NCI-H82 treated with DMSO at 0.1 percent for 48 hours (cell line): ENCODE data around the gene KHNYN.
A peak's percentile ranks its signal among the peaks of the same experiment; 100 is the strongest.
"Not testable (repeated sequence)": the region's sequence is repeated elsewhere in the genome, so short reads cannot be mapped to it uniquely, and the experiment has no call there.

ENCODE experiments used
- DNase-seq: peaks from one replicate; lab custom pipeline; 2025; ENCODE audit not compliant: unreplicated experiment; lab: John Stamatoyannopoulos, UW

The KHNYN gene

DNA sequence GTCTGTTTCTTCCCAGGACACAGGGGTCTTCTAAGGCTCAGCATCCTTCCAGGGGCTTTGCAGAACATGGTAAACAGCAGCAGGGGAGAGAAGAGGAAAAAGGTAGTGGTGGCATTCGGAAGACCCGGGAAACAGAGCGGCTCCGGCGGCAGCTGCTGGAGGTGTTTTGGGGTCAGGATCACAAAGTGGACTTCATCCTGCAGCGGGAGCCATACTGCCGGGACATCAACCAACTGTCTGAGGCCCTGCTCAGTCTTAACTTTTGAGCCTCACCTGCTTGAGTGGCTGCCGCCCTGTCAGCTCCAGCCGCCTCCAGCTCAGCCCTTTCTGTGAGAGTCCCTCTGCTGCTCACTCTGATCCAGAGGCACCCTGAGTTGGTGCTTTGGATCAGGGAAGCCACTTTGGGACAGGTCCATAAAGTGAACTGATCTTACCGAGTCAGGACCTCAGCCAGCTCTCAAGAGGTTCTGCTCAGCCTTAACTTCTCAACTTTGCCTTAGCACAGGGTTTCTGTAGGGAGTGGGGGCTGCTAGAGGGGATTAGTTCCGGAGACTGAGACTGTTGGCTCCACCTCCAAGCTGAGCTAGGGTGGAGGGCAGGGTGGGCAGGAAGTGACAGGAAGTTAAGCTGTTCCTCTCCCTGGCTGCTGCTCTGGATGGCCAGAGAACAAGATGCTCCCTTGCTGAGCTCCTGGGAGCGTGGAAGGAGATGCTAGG is 7.4 kb downstream of the KHNYN start:
- peak; percentile 43 for DNase-seq

GRCh38 chr14:24437736-24438067 is 7.9 kb downstream of the KHNYN start:
- DNase-seq = no peak

- DNase-seq = no peak
These were observed 8.7 kb downstream of the KHNYN start for GRCh38 chr14:24438223-24439097.

GRCh38 chr14:24439257-24439656 is 9.5 kb downstream of the KHNYN start:
- no peak for DNase-seq

GRCh38 chr14:24439830-24440605 is 10.3 kb downstream of the KHNYN start:
- DNase-seq = no peak

DNA sequence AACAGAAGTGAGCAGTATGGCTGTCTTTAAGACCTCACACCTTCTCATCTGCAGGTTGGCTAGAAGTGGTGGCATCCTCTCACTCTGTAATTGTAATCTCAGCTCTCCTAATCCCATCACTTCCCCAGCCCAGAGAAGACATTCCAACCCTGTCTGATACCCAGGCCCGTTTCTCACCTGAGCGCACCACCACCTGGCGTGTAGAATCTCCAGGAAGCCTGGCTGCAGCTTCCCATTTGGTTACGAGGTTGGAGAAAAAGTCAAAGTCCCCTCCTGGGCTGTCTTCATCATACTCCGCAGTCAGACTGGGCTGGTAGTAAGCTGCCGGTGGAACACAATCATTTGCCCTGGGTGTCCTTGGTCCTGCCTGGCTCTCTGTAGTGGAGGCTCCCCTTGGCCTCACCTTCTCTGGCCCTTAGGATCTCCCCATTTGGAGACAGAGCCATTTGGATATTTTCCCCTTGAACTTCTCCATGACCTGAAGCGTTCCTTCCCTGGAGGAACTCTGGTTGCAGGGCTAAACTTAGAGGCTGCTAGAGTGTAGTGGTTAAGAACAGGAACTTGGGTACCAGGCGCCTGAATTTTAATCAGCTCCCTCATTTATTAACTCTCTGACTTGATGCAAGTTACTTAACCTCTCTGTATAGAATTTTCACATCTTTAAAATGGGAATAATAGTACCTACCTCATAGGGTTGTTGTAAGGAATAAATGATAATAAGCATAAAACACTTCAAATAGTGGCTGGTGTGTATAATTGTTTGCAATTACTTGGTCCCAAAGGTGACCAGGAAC is 11.0 kb downstream of the KHNYN start:
- DNase-seq = no peak

DNA sequence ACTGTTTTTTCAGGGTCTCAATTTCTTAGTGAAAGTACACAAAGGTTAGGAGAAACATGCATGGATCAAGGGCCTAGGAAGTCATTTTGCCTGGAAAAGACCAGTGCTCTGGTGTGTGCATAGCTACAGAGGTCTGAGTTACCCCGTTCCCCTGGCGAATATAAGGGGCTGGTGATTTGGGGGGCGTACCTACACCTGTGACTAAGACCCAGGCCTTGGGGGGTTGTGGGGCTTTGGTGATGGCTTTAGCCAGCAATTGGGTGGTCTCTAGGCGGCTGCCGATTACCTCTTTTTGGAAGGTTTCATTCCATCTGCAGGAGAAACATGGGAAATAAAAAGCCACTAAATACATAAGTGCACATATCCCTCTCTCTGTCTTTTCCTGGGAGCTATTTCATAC is 11.7 kb downstream of the KHNYN start:
- DNase-seq = no peak

GRCh38 chr14:24441904-24442239 is 12.1 kb downstream of the KHNYN start:
- peak; percentile 50 for DNase-seq

DNA sequence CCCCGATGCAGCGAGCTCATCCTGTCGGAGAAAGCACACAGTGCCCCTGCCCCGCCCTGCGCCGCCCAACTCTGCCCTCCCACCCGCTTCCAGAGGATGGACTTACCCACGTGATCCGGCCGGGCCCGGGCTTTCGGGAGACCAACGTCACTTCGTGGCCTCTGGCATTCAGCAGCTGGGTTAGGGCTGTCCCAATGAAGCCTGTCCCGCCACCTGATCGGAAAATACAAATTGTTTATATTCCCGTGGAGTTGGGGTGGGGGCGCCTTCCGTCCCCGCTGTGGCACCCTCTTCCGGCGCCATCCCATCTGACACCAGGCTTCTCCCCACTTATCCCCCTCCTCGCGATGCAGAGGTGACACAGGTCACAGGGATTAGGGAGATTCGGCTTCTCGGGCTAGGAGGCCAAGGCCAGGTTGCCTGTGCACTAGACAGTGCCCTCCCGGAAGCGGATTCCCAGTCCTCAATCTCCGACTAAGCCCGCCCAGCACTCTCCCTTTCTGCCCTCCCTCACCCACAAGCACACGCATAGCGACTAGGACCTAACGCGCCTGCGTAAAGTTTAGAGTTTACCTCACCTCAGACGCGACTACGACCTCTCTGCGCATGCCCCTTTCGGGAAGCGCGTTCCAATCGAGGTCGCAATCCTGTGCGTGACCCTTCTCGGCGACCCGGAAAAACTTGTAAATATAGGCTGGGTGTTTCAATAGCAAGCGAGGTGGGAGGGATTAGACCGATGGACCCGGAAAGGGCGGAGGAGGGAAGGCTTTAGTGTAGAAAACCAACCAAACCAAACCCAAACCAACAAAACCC is 12.7 kb downstream of the KHNYN start, which contains the start of gene SDR39U1:
TSS of gene SDR39U1 (minus strand) at position 537 of the 813 bp plus-strand sequence. CDS start at position 530, 7 bp downstream.
- peak; percentile 97 for DNase-seq

- no peak for DNase-seq
These were observed 13.4 kb downstream of the KHNYN start for GRCh38 chr14:24443053-24443665.

DNA sequence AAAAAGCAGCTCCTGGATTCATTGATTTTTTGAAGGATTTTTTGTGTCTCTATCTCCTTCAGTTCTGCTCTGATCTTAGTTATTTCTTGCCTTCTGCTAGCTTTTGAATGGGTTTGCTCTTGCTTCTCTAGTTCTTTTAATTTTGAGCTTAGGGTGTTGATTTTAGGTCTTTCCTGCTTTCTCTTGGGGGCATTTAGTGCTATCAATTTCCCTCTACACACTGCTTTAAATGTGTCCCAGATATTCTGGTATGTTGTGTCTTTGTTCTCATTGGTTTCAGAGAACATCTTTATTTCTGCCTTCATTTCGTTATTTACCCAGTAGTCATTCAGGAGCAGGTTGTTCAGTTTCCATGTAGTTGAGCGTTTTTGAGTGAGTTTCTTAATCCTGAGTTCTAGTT is 21.1 kb downstream of the KHNYN start:
- DNase-seq = not testable (repeated sequence)

GRCh38 chr14:24456980-24457379 is 27.2 kb downstream of the KHNYN start:
- no peak for DNase-seq

GRCh38 chr14:24458736-24459135 is 29.0 kb downstream of the KHNYN start:
- DNase-seq = no peak

- DNase-seq = no peak
These were observed 29.6 kb downstream of the KHNYN start for GRCh38 chr14:24459331-24459730.

- no peak for DNase-seq
These were observed 31.6 kb downstream of the KHNYN start for GRCh38 chr14:24461336-24461735.

DNA sequence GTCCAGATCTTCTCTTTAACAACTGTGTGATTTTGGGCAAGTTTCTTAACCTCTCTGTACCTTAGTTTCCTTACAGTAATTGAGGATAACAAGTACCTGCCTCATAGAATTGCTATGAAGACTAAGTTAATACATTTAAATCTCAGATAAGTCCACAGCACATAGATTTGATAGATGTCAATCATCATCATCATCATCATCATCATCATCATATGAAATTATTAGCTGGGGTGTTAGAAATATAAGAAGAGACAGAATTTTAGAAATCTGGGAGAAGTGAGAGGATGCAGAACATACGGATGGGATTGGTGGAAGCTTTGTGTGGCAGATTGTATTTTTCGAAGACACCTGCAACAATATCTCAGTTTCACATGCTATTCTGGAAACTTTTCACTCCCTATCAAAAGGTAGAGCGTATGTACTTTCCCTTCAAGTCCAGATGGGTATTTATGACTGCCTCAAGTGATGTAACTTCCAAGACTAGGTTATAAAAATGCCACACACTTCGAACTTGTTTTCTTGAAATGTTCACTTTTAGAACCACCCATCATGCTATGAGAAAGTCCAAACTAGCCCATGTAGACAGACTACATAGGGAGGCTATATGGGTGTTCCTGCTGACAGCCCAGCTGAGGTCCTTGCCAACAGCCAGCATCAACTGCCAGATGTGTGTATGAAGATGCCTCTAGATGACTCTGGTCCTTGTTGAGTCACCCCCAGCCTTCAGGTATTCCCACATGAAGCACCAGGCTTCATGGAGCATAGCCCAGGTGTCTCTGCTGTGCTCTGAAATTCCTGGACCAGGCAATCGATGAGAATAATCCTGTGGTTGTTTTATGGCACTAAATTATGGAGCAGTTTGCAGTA is 33.5 kb downstream of the KHNYN start:
- no peak for DNase-seq

DNA sequence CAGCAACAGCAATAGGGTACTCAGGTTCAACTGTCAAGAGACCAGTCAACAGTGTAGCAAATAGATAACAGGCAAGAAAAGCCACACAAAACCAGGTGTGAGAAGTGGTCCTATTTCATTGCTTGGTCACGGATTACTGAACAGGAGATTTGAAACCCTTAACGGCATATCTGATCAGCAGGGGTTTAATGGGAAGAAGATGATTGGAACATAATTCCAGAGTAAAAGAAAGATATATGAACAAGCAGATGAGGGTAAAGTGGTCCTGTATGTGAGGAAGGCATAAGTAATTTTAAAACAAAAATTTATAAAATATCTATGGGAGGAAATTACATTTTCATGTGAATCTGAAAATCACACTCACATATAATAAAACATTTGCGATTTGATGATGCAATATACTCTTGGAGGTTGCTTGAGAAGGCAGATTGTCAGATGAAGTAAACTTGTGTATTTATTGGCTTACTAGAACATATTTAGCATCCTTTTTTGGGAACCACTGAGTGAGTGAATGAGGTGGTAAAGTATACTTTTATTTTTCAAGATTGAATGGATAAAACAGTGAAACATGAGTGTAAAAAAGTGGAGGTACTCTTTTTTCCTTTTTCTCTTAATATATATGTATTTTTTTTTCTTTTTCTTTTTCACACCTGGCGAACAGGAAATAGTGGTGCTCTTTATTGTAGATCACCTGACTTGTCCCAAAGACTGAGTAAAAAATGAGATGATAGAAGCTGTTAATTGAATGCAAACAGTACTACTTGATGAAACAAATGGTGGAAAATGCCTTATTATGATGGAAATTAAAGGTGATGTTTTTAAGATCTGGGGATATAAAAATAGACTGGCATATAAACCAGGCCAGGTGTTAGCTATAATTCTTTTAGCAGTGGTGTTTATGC is 34.4 kb downstream of the KHNYN start:
- no peak for DNase-seq

DNA sequence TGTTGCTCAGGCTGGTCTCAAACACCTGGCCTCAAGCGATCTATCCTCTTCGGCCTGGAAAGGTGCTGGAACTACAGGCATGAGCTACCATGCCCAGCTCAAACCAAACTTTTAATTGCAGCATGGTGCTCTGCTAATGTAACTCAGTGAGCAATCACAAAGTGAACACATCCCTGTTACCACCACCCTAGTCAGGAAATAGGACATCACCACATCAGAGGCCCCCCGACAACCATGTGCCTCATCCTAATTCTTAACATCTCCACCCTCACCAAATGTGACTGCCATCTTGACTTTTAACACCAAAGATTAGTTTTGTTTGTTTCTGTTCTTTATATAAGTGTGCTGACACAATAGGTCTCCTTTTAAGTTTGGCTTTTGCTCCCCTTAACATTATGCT is 35.6 kb downstream of the KHNYN start:
- no peak for DNase-seq
